HEK293 (cell line): ENCODE data around the gene DAGLA.

Experiments used
- CTCF ChIA-PET: fragments of 350-600 bp; formaldehyde crosslinking; extraction: SDS; loops from one replicate; lab custom pipeline; 2021; ENCODE audit warnings: antibody characterized with exemption; lab: Yijun Ruan, JAX
- POLR2A ChIA-PET: fragments of 300-600 bp; formaldehyde crosslinking; extraction: SDS; loops from one replicate; lab custom pipeline; 2020; ENCODE audit warnings: antibody characterized with exemption, inconsistent platforms; lab: Yijun Ruan, JAX
- H3K27ac ChIP-seq: fragments of 200-500 bp; sonication (Bioruptor generic); 2 replicates; pipeline ENCODE4 v1.5.1; 2014; ENCODE audit warnings: low read depth, low read length, control low read depth, inconsistent platforms; ENCODE audit errors: extremely low read depth
- H3K36me3 ChIP-seq, 2 experiments: fragments of 200-500 bp in 1 of 2; sonication (Bioruptor generic) in 1 of 2; 1 replicate in 1 of 2; 2 replicates in 1 of 2; pipeline ENCODE4 v1.5.1; 2014 to 2017; ENCODE audit warnings: inconsistent platforms in 2 of 2, low read length in 2 of 2; ENCODE audit not compliant: control insufficient read depth in 2 of 2, insufficient read depth in 1 of 2
- H3K4me1 ChIP-seq: fragments of 200-500 bp; sonication (Bioruptor generic); 2 replicates; pipeline ENCODE4 v1.5.1; 2014; ENCODE audit warnings: mild to moderate bottlenecking, low read length, inconsistent platforms; ENCODE audit not compliant: control insufficient read depth, insufficient read depth
- H3K4me3 ChIP-seq: 2 replicates; pipeline ENCODE4 v1.5.1; 2011; ENCODE audit warnings: low read depth, mild to moderate bottlenecking, control low read depth, low read length, moderate library complexity
- H3K9me3 ChIP-seq: fragments of 200-500 bp; sonication (Bioruptor generic); 2 replicates; pipeline ENCODE4 v1.5.1; 2014; ENCODE audit warnings: low read depth, low read length, inconsistent platforms; ENCODE audit not compliant: control insufficient read depth, insufficient read depth
- BCL11A ChIP-seq: fragments of 450-650 bp; formaldehyde crosslinking; IDR thresholded peaks from 2 replicates; pipeline ENCODE4 v1.5.1; 2016; ENCODE audit warnings: low read depth, missing biosample characterization, missing genetic modification characterization
- EGR2 ChIP-seq: fragments of 450-650 bp; formaldehyde crosslinking; IDR thresholded peaks from 2 replicates; pipeline ENCODE4 v1.5.1; 2016; ENCODE audit warnings: low read depth, missing biosample characterization, missing genetic modification characterization
- GLIS2 ChIP-seq: fragments of 450-650 bp; formaldehyde crosslinking; IDR thresholded peaks from 2 replicates; pipeline ENCODE4 v1.5.1; 2016; ENCODE audit warnings: missing biosample characterization, missing genetic modification characterization
- KLF17 ChIP-seq: fragments of 450-650 bp; formaldehyde crosslinking; IDR thresholded peaks from 2 replicates; pipeline ENCODE4 v1.5.1; 2016; ENCODE audit warnings: missing biosample characterization, missing genetic modification characterization
- KLF7 ChIP-seq: fragments of 450-650 bp; formaldehyde crosslinking; IDR thresholded peaks from 2 replicates; pipeline ENCODE4 v1.5.1; 2016; ENCODE audit warnings: missing biosample characterization, missing genetic modification characterization, borderline replicate concordance
- PRDM2 ChIP-seq: fragments of 450-650 bp; formaldehyde crosslinking; IDR thresholded peaks from 2 replicates; pipeline ENCODE4 v1.5.1; 2016; ENCODE audit warnings: missing biosample characterization, missing genetic modification characterization, borderline replicate concordance
- RBAK ChIP-seq: fragments of 450-650 bp; formaldehyde crosslinking; IDR thresholded peaks from 2 replicates; pipeline ENCODE4 v1.5.1; 2016; ENCODE audit warnings: missing biosample characterization, missing genetic modification characterization
- SCRT1 ChIP-seq: fragments of 450-650 bp; formaldehyde crosslinking; IDR thresholded peaks from 2 replicates; pipeline ENCODE4 v1.5.1; 2016; ENCODE audit warnings: missing biosample characterization, missing genetic modification characterization, borderline replicate concordance
- SP7 ChIP-seq: fragments of 450-650 bp; formaldehyde crosslinking; IDR thresholded peaks from 2 replicates; pipeline ENCODE4 v1.5.1; 2016; ENCODE audit warnings: missing biosample characterization, missing genetic modification characterization
- WT1 ChIP-seq: fragments of 450-650 bp; formaldehyde crosslinking; IDR thresholded peaks from 2 replicates; pipeline ENCODE4 v1.5.1; 2016; ENCODE audit warnings: missing biosample characterization, missing genetic modification characterization
- ZFHX2 ChIP-seq: fragments of 450-650 bp; formaldehyde crosslinking; conservative IDR thresholded peaks from 2 replicates; pipeline ENCODE4 v1.5.1; 2016; ENCODE audit warnings: missing biosample characterization, missing genetic modification characterization
- ZFP37 ChIP-seq: fragments of 450-650 bp; formaldehyde crosslinking; IDR thresholded peaks from 2 replicates; pipeline ENCODE4 v1.5.1; 2016; ENCODE audit warnings: missing biosample characterization, missing genetic modification characterization
- ZFP41 ChIP-seq: fragments of 450-650 bp; formaldehyde crosslinking; IDR thresholded peaks from 2 replicates; pipeline ENCODE4 v1.5.1; 2016; ENCODE audit warnings: missing biosample characterization, missing genetic modification characterization, borderline replicate concordance
- ZNF16 ChIP-seq: fragments of 450-650 bp; formaldehyde crosslinking; IDR thresholded peaks from 2 replicates; pipeline ENCODE4 v1.5.1; 2016; ENCODE audit warnings: low read depth, missing biosample characterization, missing genetic modification characterization
- ZNF19 ChIP-seq: fragments of 450-650 bp; formaldehyde crosslinking; IDR thresholded peaks from 2 replicates; pipeline ENCODE4; 2016; ENCODE audit warnings: missing biosample characterization, missing genetic modification characterization, low read depth
- ZNF391 ChIP-seq: fragments of 450-650 bp; formaldehyde crosslinking; IDR thresholded peaks from 2 replicates; pipeline ENCODE4 v1.5.1; 2016; ENCODE audit warnings: low read depth, missing biosample characterization, missing genetic modification characterization, borderline replicate concordance
- ZNF426 ChIP-seq: fragments of 450-650 bp; formaldehyde crosslinking; IDR thresholded peaks from 2 replicates; pipeline ENCODE4 v1.5.1; 2017; ENCODE audit warnings: missing biosample characterization, missing genetic modification characterization, mild to moderate bottlenecking, inconsistent platforms, moderate library complexity
- ZNF558 ChIP-seq: fragments of 450-650 bp; formaldehyde crosslinking; IDR thresholded peaks from 2 replicates; pipeline ENCODE4 v1.5.1; 2016; ENCODE audit warnings: missing biosample characterization, missing genetic modification characterization
- ZNF660 ChIP-seq: fragments of 450-650 bp; IDR thresholded peaks from 2 replicates; pipeline ENCODE4 v1.5.1; 2018; ENCODE audit warnings: missing biosample characterization, mild to moderate bottlenecking, missing genetic modification characterization
- ZNF664 ChIP-seq: fragments of 450-650 bp; formaldehyde crosslinking; IDR thresholded peaks from 2 replicates; pipeline ENCODE4 v1.5.1; 2016; ENCODE audit warnings: missing biosample characterization, missing genetic modification characterization
- ZNF785 ChIP-seq: fragments of 450-650 bp; formaldehyde crosslinking; IDR thresholded peaks from 2 replicates; pipeline ENCODE4 v1.5.1; 2016; ENCODE audit warnings: missing biosample characterization, missing genetic modification characterization
- TF ChIP-seq, protein P1 (sequence below): fragments of 450-650 bp; formaldehyde crosslinking; IDR thresholded peaks from 2 replicates; pipeline ENCODE4 v1.5.1; 2017; ENCODE audit warnings: missing biosample characterization, mild to moderate bottlenecking, missing genetic modification characterization, moderate library complexity
- TF ChIP-seq, protein P2 (sequence below): fragments of 450-650 bp; formaldehyde crosslinking; conservative IDR thresholded peaks from 2 replicates; pipeline ENCODE4 v1.5.1; 2016; ENCODE audit warnings: low read depth, missing biosample characterization, missing genetic modification characterization
- TF ChIP-seq, protein P3 (sequence below): fragments of 450-650 bp; formaldehyde crosslinking; IDR thresholded peaks from 2 replicates; pipeline ENCODE4 v1.5.1; 2016; ENCODE audit warnings: missing biosample characterization, missing genetic modification characterization

The DAGLA gene

GRCh38 chr11:61774411-61774810 lies 94.2 kb downstream of the DAGLA start:
- no peak overlapping the region for H3K27ac ChIP-seq
- H3K36me3 ChIP-seq: peaks cover 0 to 4% of the 10 kb centered on the region in 2 experiments; a peak in 1 of 3 replicates
- no peaks in the 10 kb centered on the region for H3K4me1 ChIP-seq
- ChIA-PET POLR2A (interaction anchor here (0.7 kb wide), 2 partner anchors 313 to 834 kb away, joined by 3 to 5 read pairs; no protein-coding TSS in a partner anchor), CTCF (interaction anchor here (0.6 to 2.0 kb wide), 3 partner anchors 14 to 844 kb away, joined by 3 to 11 read pairs (median 6); no protein-coding TSS in a partner anchor)
- no peaks in the 10 kb centered on the region for H3K9me3 ChIP-seq
- H3K4me3 ChIP-seq: no peak overlapping the region
- TF ChIP-seq GLIS2 (tag by site-specific recombination) (no peak), ZNF660 (no peak), EGR2 (tag by site-specific recombination) (peak; percentile 78), ZFHX2 (tag by site-specific recombination) (peak; percentile 77), KLF7 (tag by site-specific recombination) (no peak), SP7 (tag by site-specific recombination) (no peak), ZNF664 (tag by site-specific recombination) (no peak), ZNF391 (no peak), RBAK (no peak), ZNF19 (tag by site-specific recombination) (no peak), BCL11A (no peak), ZNF785 (tag by site-specific recombination) (no peak), ZNF558 (no peak), ZNF426 (tag by site-specific recombination) (no peak), WT1 (tag by site-specific recombination) (peak; percentile 56; the same call in 1 of the 2 replicates), ZFP41 (tag by site-specific recombination) (no peak), ZFP37 (no peak), PRDM2 (no peak), KLF17 (tag by site-specific recombination) (no peak), ZNF16 (no peak), SCRT1 (no peak)
- TF ChIP-seq, protein P1, sequence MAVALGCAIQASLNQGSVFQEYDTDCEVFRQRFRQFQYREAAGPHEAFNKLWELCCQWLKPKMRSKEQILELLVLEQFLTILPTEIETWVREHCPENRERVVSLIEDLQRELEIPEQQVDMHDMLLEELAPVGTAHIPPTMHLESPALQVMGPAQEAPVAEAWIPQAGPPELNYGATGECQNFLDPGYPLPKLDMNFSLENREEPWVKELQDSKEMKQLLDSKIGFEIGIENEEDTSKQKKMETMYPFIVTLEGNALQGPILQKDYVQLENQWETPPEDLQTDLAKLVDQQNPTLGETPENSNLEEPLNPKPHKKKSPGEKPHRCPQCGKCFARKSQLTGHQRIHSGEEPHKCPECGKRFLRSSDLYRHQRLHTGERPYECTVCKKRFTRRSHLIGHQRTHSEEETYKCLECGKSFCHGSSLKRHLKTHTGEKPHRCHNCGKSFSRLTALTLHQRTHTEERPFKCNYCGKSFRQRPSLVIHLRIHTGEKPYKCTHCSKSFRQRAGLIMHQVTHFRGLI (tag by site-specific recombination): peak; percentile 51; the same call in 1 of the 2 replicates
- TF ChIP-seq, protein P2, sequence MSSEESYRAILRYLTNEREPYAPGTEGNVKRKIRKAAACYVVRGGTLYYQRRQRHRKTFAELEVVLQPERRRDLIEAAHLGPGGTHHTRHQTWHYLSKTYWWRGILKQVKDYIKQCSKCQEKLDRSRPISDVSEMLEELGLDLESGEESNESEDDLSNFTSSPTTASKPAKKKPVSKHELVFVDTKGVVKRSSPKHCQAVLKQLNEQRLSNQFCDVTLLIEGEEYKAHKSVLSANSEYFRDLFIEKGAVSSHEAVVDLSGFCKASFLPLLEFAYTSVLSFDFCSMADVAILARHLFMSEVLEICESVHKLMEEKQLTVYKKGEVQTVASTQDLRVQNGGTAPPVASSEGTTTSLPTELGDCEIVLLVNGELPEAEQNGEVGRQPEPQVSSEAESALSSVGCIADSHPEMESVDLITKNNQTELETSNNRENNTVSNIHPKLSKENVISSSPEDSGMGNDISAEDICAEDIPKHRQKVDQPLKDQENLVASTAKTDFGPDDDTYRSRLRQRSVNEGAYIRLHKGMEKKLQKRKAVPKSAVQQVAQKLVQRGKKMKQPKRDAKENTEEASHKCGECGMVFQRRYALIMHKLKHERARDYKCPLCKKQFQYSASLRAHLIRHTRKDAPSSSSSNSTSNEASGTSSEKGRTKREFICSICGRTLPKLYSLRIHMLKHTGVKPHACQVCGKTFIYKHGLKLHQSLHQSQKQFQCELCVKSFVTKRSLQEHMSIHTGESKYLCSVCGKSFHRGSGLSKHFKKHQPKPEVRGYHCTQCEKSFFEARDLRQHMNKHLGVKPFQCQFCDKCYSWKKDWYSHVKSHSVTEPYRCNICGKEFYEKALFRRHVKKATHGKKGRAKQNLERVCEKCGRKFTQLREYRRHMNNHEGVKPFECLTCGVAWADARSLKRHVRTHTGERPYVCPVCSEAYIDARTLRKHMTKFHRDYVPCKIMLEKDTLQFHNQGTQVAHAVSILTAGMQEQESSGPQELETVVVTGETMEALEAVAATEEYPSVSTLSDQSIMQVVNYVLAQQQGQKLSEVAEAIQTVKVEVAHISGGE (tag by site-specific recombination): no peak
- TF ChIP-seq, protein P3, sequence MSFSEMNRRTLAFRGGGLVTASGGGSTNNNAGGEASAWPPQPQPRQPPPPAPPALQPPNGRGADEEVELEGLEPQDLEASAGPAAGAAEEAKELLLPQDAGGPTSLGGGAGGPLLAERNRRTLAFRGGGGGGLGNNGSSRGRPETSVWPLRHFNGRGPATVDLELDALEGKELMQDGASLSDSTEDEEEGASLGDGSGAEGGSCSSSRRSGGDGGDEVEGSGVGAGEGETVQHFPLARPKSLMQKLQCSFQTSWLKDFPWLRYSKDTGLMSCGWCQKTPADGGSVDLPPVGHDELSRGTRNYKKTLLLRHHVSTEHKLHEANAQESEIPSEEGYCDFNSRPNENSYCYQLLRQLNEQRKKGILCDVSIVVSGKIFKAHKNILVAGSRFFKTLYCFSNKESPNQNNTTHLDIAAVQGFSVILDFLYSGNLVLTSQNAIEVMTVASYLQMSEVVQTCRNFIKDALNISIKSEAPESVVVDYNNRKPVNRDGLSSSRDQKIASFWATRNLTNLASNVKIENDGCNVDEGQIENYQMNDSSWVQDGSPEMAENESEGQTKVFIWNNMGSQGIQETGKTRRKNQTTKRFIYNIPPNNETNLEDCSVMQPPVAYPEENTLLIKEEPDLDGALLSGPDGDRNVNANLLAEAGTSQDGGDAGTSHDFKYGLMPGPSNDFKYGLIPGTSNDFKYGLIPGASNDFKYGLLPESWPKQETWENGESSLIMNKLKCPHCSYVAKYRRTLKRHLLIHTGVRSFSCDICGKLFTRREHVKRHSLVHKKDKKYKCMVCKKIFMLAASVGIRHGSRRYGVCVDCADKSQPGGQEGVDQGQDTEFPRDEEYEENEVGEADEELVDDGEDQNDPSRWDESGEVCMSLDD (tag by site-specific recombination): no peak
